ENCODE measurements around the gene CASP14. TPM values are rescaled to one million over a fixed set of nuclear protein-coding genes. Genes with fewer than 3 reads are reported as not detected.
"Not testable (repeated sequence)": the region's sequence is repeated elsewhere in the genome, so short reads cannot be mapped to it uniquely, and the experiment has no call there.

CASP14 gene
- total and polyA plus RNA-seq, 4 experiments from 2014 or later = 0.09 TPM; not detected in 3

- H3K27ac Mint-ChIP-seq = not testable (repeated sequence)
Observed at GRCh38 chr19:15070386-15070785, 21.1 kb downstream of the CASP14 start.

GRCh38 chr19:15072930-15073647 lies 23.8 kb downstream of the CASP14 start:
- no peak for DNase-seq
- H3K27ac ChIP-seq (ENCODE audit: low read depth, low read length) = no peak overlapping the region
- no peak overlapping the region for H3K4me3 ChIP-seq (ENCODE audit: low read length in 2 of 2)
- Mint-ChIP-seq H3K36me3 (peaks cover 0 to 3% of the 10 kb centered on the region in 2 donors), H3K4me1 (no peaks in the 10 kb centered on the region), H3K9me3 (no peaks in the 10 kb centered on the region), H3K27ac (no peak overlapping the region), H3K4me3 (no peak overlapping the region), H3K27me3 (peaks cover 3 to 15% of the 10 kb centered on the region in 2 donors)
- no peaks in the 10 kb centered on the region for H3K9me3 ChIP-seq (ENCODE audit: control insufficient read depth in 1 of 2, low read length in 2 of 2)
- no peaks in the 10 kb centered on the region for H3K4me1 ChIP-seq (ENCODE audit: insufficient read depth, low read length)
- CTCF ChIA-PET (ENCODE audit: partially characterized antibody) = no interaction called here
- no peaks in the 10 kb centered on the region for H3K36me3 ChIP-seq (ENCODE audit: insufficient read depth, low read length)
- no peaks in the 10 kb centered on the region for H3K27me3 ChIP-seq (ENCODE audit: insufficient read depth, low read length)
- intact Hi-C loops (cut with micrococcal nuclease) = no loop called here
- POLR2A ChIA-PET (ENCODE audit: partially characterized antibody) = no interaction called here

More at GRCh38 chr19:15070386-15070785, 21.1 kb downstream of the CASP14 start:
- intact Hi-C loops (cut with micrococcal nuclease); H3K4me1 ChIP-seq (ENCODE audit: insufficient read depth, low read length); H3K27me3 ChIP-seq (ENCODE audit: insufficient read depth, low read length); H3K4me3 ChIP-seq (ENCODE audit: low read length in 2 of 2); H3K4me1 Mint-ChIP-seq; CTCF ChIA-PET (ENCODE audit: partially characterized antibody); H3K36me3 Mint-ChIP-seq; H3K4me3 Mint-ChIP-seq; H3K36me3 ChIP-seq (ENCODE audit: insufficient read depth, low read length); POLR2A ChIA-PET (ENCODE audit: partially characterized antibody); H3K9me3 Mint-ChIP-seq; H3K27ac ChIP-seq (ENCODE audit: low read depth, low read length); DNase-seq; H3K9me3 ChIP-seq (ENCODE audit: control insufficient read depth in 1 of 2, low read length in 2 of 2): not testable (repeated sequence)
- H3K27me3 Mint-ChIP-seq = peaks cover 1 to 27% of the 10 kb centered on the region in 2 donors

- Histone ChIP-seq H3K9me3 (ENCODE audit: control insufficient read depth in 1 of 2, low read length in 2 of 2) (no peaks in the 10 kb centered on the region), H3K27me3 (ENCODE audit: insufficient read depth, low read length) (no peaks in the 10 kb centered on the region), H3K36me3 (ENCODE audit: insufficient read depth, low read length) (no peaks in the 10 kb centered on the region), H3K4me1 (ENCODE audit: insufficient read depth, low read length) (no peaks in the 10 kb centered on the region), H3K4me3 (ENCODE audit: low read length in 2 of 2) (no peak overlapping the region), H3K27ac (ENCODE audit: low read depth, low read length) (no peak overlapping the region)
- Mint-ChIP-seq H3K4me3 (no peak overlapping the region), H3K27me3 (peaks cover 4 to 17% of the 10 kb centered on the region in 2 donors), H3K9me3 (no peaks in the 10 kb centered on the region), H3K36me3 (peaks cover 0 to 3% of the 10 kb centered on the region in 2 donors), H3K4me1 (no peaks in the 10 kb centered on the region), H3K27ac (no peak overlapping the region)
- POLR2A ChIA-PET (ENCODE audit: partially characterized antibody) = no interaction called here
- no peak for DNase-seq
- intact Hi-C loops (cut with micrococcal nuclease) = no loop called here
- CTCF ChIA-PET (ENCODE audit: partially characterized antibody) = interaction anchor here (0.9 kb wide), 1 partner anchor 17 kb away, joined by 3 read pairs; no protein-coding TSS in a partner anchor
Observed at GRCh38 chr19:15074371-15074770, 25.1 kb downstream of the CASP14 start.

GRCh38 chr19:15075806-15076205 lies 26.5 kb downstream of the CASP14 start:
- H3K27me3 Mint-ChIP-seq = peaks cover 4 to 13% of the 10 kb centered on the region in 2 donors
- no peaks in the 10 kb centered on the region for H3K36me3 ChIP-seq (ENCODE audit: insufficient read depth, low read length)
- no peak overlapping the region for H3K4me3 Mint-ChIP-seq
- intact Hi-C loops (cut with micrococcal nuclease) = no loop called here
- no peak overlapping the region for H3K27ac ChIP-seq (ENCODE audit: low read depth, low read length)
- H3K36me3 Mint-ChIP-seq = no peaks in the 10 kb centered on the region
- no peak overlapping the region for H3K27ac Mint-ChIP-seq
- no peak overlapping the region for H3K4me3 ChIP-seq (ENCODE audit: low read length in 2 of 2)
- no peaks in the 10 kb centered on the region for H3K4me1 Mint-ChIP-seq
- POLR2A ChIA-PET (ENCODE audit: partially characterized antibody) = no interaction called here
- H3K9me3 ChIP-seq (ENCODE audit: control insufficient read depth in 1 of 2, low read length in 2 of 2) = no peaks in the 10 kb centered on the region
- no peaks in the 10 kb centered on the region for H3K9me3 Mint-ChIP-seq
- CTCF ChIA-PET (ENCODE audit: partially characterized antibody) = no interaction called here
- DNase-seq = no peak
- H3K27me3 ChIP-seq (ENCODE audit: insufficient read depth, low read length) = no peaks in the 10 kb centered on the region
- no peaks in the 10 kb centered on the region for H3K4me1 ChIP-seq (ENCODE audit: insufficient read depth, low read length)

GRCh38 chr19:15080002-15080401 lies 30.7 kb downstream of the CASP14 start:
- H3K4me1 Mint-ChIP-seq; H3K27me3 ChIP-seq (ENCODE audit: insufficient read depth, low read length); H3K4me1 ChIP-seq (ENCODE audit: insufficient read depth, low read length); H3K4me3 ChIP-seq (ENCODE audit: low read length in 2 of 2); H3K36me3 Mint-ChIP-seq; CTCF ChIA-PET (ENCODE audit: partially characterized antibody); POLR2A ChIA-PET (ENCODE audit: partially characterized antibody); DNase-seq; H3K36me3 ChIP-seq (ENCODE audit: insufficient read depth, low read length); H3K4me3 Mint-ChIP-seq; H3K9me3 ChIP-seq (ENCODE audit: control insufficient read depth in 1 of 2, low read length in 2 of 2); intact Hi-C loops (cut with micrococcal nuclease); H3K9me3 Mint-ChIP-seq; H3K27ac ChIP-seq (ENCODE audit: low read depth, low read length); H3K27ac Mint-ChIP-seq: not testable (repeated sequence)
- H3K27me3 Mint-ChIP-seq = peaks cover 10 to 15% of the 10 kb centered on the region in 2 donors

GRCh38 chr19:15081911-15082310 lies 32.6 kb downstream of the CASP14 start, which contains the start of gene OR1I1:
Gene OR1I1 (plus strand): TSS chr19:15082211. CDS start chr19:15087066, 4,855 bp downstream.
- H3K4me1 ChIP-seq (ENCODE audit: insufficient read depth, low read length) = no peaks in the 10 kb centered on the region
- no peaks in the 10 kb centered on the region for H3K36me3 ChIP-seq (ENCODE audit: insufficient read depth, low read length)
- CTCF ChIA-PET (ENCODE audit: partially characterized antibody) = no interaction called here
- POLR2A ChIA-PET (ENCODE audit: partially characterized antibody) = no interaction called here
- H3K9me3 ChIP-seq (ENCODE audit: control insufficient read depth in 1 of 2, low read length in 2 of 2) = no peaks in the 10 kb centered on the region
- Mint-ChIP-seq H3K9me3 (no peaks in the 10 kb centered on the region), H3K4me3 (no peak within 1 kb of the TSS), H3K27me3 (peaks cover 15 to 24% of the 10 kb centered on the region in 2 donors), H3K36me3 (no peaks in the 10 kb centered on the region), H3K27ac (no peak within 1 kb of the TSS), H3K4me1 (no peaks in the 10 kb centered on the region)
- intact Hi-C loops (cut with micrococcal nuclease) = no loop called here
- no peak within 1 kb of the TSS for H3K27ac ChIP-seq (ENCODE audit: low read depth, low read length)
- DNase-seq = no peak
- H3K27me3 ChIP-seq (ENCODE audit: insufficient read depth, low read length) = no peaks in the 10 kb centered on the region
- no peak within 1 kb of the TSS for H3K4me3 ChIP-seq (ENCODE audit: low read length in 2 of 2)

- Mint-ChIP-seq H3K27ac (no peak overlapping the region), H3K36me3 (no peaks in the 10 kb centered on the region), H3K27me3 (peaks cover 11 to 25% of the 10 kb centered on the region in 2 donors), H3K9me3 (peaks cover 0 to 1% (median 0%) of the 10 kb centered on the region in 8 donors), H3K4me1 (peaks cover 0 to 3% (median 3%) of the 10 kb centered on the region in 4 donors), H3K4me3 (no peak overlapping the region)
- Histone ChIP-seq H3K4me3 (ENCODE audit: low read length in 2 of 2) (no peak overlapping the region), H3K36me3 (ENCODE audit: insufficient read depth, low read length) (no peaks in the 10 kb centered on the region), H3K4me1 (ENCODE audit: insufficient read depth, low read length) (peaks cover 4% of the 10 kb centered on the region), H3K9me3 (ENCODE audit: control insufficient read depth in 1 of 2, low read length in 2 of 2) (no peaks in the 10 kb centered on the region), H3K27ac (ENCODE audit: low read depth, low read length) (no peak overlapping the region), H3K27me3 (ENCODE audit: insufficient read depth, low read length) (no peaks in the 10 kb centered on the region)
- no peak for DNase-seq
- intact Hi-C loops (cut with micrococcal nuclease) = no loop called here
- ChIA-PET CTCF (ENCODE audit: partially characterized antibody) (interaction anchor here (1.2 kb wide), 1 partner anchor 63 kb away, joined by 3 read pairs; no protein-coding TSS in a partner anchor), POLR2A (ENCODE audit: partially characterized antibody) (no interaction called here)
Observed at GRCh38 chr19:15087182-15087581, 37.9 kb downstream of the CASP14 start.
